ENCODE data around the gene EDDM13.
"Not testable (repeated sequence)": the region's sequence is repeated elsewhere in the genome, so short reads cannot be mapped to it uniquely, and the experiment has no call there.

EDDM13 gene

GRCh38 chr19:56294549-56294948, 22.0 kb downstream of the EDDM13 start:
- H3K4me3 ChIP-seq (ENCODE audit: low read depth in 1 of 2, low read length in 2 of 2), result no peak overlapping the region
- H3K9me3 ChIP-seq (ENCODE audit: control insufficient read depth in 1 of 2, low read length in 2 of 2), result no peaks in the 10 kb centered on the region
- H3K9ac ChIP-seq (ENCODE audit: low read depth in 1 of 2, low read length in 2 of 2), result no peak overlapping the region
- no peaks in the 10 kb centered on the region for H3K27me3 ChIP-seq (ENCODE audit: control insufficient read depth in 1 of 2, insufficient read depth in 2 of 2, low read length in 2 of 2)
- peaks cover 7 to 35% of the 10 kb centered on the region in 2 donors for H3K36me3 ChIP-seq (ENCODE audit: control insufficient read depth in 1 of 2, insufficient read depth in 2 of 2, low read length in 2 of 2)
- no peak overlapping the region for H3K27ac ChIP-seq (ENCODE audit: low read depth, low read length)
- no peaks in the 10 kb centered on the region for H3K4me1 ChIP-seq (ENCODE audit: control insufficient read depth in 1 of 2, insufficient read depth in 2 of 2, low read length in 2 of 2)

DNA sequence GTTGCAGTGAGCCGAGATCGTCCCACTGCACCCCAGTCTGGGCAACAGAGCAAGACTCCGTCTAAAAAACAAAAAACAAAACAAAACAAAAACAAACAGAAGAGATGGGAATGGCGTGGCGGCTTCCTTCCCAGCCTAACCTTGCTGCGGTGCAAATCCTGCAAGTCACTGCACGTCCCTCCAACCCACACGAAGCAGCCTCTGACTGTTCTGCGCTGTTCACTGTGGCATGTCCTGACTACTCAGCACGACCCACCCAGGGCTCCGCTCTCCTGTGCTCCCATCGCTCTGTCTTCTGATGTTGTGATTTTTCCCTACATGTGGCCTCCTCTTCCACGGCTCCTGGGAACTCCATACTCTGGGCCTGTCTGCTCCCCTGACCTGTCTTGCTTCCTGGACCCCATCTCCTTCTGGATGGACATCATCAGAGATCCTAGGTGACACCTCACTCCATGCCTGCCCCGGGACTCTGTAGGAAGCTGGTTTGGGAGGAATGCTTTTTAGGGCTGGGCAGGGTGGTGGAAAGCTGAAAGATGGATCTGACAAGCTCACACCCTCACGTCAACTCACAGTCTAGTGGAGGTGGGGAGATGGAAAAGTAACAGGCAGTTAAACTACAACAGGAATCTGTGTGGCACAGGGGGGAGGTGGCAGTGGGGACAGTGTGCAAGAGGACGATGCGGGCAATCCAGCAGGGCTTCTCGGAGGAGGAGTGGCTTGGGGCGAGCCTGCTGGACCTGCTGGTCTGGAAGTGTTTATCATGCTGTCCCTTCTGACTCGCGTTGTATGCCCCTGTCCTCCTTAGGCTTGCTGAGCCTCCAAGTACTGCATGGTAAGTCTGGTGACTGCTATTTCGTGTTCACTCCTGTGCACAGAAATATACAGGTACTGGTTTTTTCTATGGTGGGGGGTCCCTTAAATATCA, 23.2 kb downstream of the EDDM13 start:
- Histone ChIP-seq H3K9me3 (ENCODE audit: control insufficient read depth in 1 of 2, low read length in 2 of 2) (no peaks in the 10 kb centered on the region), H3K27ac (ENCODE audit: low read depth, low read length) (no peak overlapping the region), H3K36me3 (ENCODE audit: control insufficient read depth in 1 of 2, insufficient read depth in 2 of 2, low read length in 2 of 2) (peaks cover 7 to 35% of the 10 kb centered on the region in 2 donors), H3K27me3 (ENCODE audit: control insufficient read depth in 1 of 2, insufficient read depth in 2 of 2, low read length in 2 of 2) (no peaks in the 10 kb centered on the region), H3K9ac (ENCODE audit: low read depth in 1 of 2, low read length in 2 of 2) (no peak overlapping the region), H3K4me3 (ENCODE audit: low read depth in 1 of 2, low read length in 2 of 2) (no peak overlapping the region), H3K4me1 (ENCODE audit: control insufficient read depth in 1 of 2, insufficient read depth in 2 of 2, low read length in 2 of 2) (no peaks in the 10 kb centered on the region)

DNA sequence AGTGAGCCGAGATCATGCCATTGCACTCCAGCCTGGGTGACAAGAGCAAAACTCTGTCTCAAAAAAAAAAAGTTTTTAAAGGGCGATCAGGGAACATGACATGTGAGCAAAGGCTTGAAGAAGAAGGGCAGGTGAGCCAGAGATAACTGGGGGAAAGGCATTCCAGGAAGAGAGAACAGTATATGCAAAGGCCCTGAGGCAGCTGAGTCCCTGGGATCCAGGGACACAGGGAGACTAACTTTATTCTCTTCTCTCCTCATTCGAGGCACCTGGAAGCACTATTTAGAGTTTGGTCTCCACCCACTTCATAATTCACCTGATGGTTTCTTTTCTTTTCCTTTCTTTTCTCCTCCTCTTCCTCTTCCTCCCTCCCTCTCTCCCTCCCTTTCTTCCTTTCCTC, 24.5 kb downstream of the EDDM13 start:
- H3K27ac ChIP-seq (ENCODE audit: low read depth, low read length), result no peak overlapping the region
- no peaks in the 10 kb centered on the region for H3K27me3 ChIP-seq (ENCODE audit: control insufficient read depth in 1 of 2, insufficient read depth in 2 of 2, low read length in 2 of 2)
- no peaks in the 10 kb centered on the region for H3K9me3 ChIP-seq (ENCODE audit: control insufficient read depth in 1 of 2, low read length in 2 of 2)
- no peak overlapping the region for H3K9ac ChIP-seq (ENCODE audit: low read depth in 1 of 2, low read length in 2 of 2)
- H3K4me1 ChIP-seq (ENCODE audit: control insufficient read depth in 1 of 2, insufficient read depth in 2 of 2, low read length in 2 of 2), result no peaks in the 10 kb centered on the region
- H3K36me3 ChIP-seq (ENCODE audit: control insufficient read depth in 1 of 2, insufficient read depth in 2 of 2, low read length in 2 of 2), result peaks cover 11 to 33% of the 10 kb centered on the region in 2 donors
- no peak overlapping the region for H3K4me3 ChIP-seq (ENCODE audit: low read depth in 1 of 2, low read length in 2 of 2)

DNA sequence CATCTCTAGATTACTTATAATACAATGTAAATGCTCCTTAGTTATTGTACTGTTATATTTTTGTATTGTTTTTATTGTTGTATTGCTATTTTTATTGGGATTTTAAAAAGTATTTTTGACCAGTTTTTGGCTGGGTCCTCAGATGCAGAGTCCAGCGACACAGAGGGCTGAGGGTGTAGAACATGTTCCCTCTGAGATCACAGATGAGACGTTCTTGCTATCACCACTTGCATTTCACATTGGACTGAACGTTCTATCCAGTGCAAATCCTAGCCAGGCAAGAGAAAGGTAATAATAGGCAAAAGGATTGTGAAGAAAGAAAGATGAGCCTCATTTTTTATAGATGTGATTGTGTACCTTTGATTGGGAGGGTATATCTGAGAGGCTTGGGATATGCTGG, 27.1 kb downstream of the EDDM13 start:
- Histone ChIP-seq H3K27ac (ENCODE audit: low read depth, low read length) (no peak overlapping the region), H3K4me1 (ENCODE audit: control insufficient read depth in 1 of 2, insufficient read depth in 2 of 2, low read length in 2 of 2) (no peaks in the 10 kb centered on the region), H3K27me3 (ENCODE audit: control insufficient read depth in 1 of 2, insufficient read depth in 2 of 2, low read length in 2 of 2) (no peaks in the 10 kb centered on the region), H3K9me3 (ENCODE audit: control insufficient read depth in 1 of 2, low read length in 2 of 2) (no peaks in the 10 kb centered on the region), H3K36me3 (ENCODE audit: control insufficient read depth in 1 of 2, insufficient read depth in 2 of 2, low read length in 2 of 2) (peaks cover 11 to 33% of the 10 kb centered on the region in 2 donors), H3K4me3 (ENCODE audit: low read depth in 1 of 2, low read length in 2 of 2) (no peak overlapping the region), H3K9ac (ENCODE audit: low read depth in 1 of 2, low read length in 2 of 2) (no peak overlapping the region)

DNA sequence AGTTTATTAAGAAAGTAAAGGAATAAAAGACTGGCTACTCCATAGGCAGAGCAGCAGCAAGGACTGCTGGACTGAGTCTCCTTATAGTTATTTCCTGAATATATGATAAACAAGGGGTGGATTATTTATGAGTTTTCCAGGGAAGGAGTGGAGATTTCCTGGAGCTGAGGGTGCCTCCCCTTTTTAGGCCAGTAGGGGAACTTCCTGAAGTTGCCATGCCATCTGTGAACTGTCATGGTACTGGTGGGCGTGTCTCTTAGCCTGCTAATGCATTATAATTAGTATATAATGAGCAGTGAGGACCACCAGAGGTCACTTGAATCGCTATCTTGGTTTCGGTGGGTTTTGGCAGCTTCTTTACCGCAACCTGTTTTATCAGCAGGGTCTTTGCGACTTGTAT, 28.6 kb downstream of the EDDM13 start:
- H3K4me3 ChIP-seq (ENCODE audit: low read depth in 1 of 2, low read length in 2 of 2), result no peak overlapping the region
- no peaks in the 10 kb centered on the region for H3K9me3 ChIP-seq (ENCODE audit: control insufficient read depth in 1 of 2, low read length in 2 of 2)
- H3K36me3 ChIP-seq (ENCODE audit: control insufficient read depth in 1 of 2, insufficient read depth in 2 of 2, low read length in 2 of 2), result peaks cover 13 to 33% of the 10 kb centered on the region in 2 donors
- no peak overlapping the region for H3K9ac ChIP-seq (ENCODE audit: low read depth in 1 of 2, low read length in 2 of 2)
- no peaks in the 10 kb centered on the region for H3K27me3 ChIP-seq (ENCODE audit: control insufficient read depth in 1 of 2, insufficient read depth in 2 of 2, low read length in 2 of 2)
- H3K4me1 ChIP-seq (ENCODE audit: control insufficient read depth in 1 of 2, insufficient read depth in 2 of 2, low read length in 2 of 2), result no peaks in the 10 kb centered on the region
- H3K27ac ChIP-seq (ENCODE audit: low read depth, low read length), result no peak overlapping the region

- Histone ChIP-seq H3K9ac (ENCODE audit: low read depth in 1 of 2, low read length in 2 of 2) (no peak overlapping the region), H3K4me3 (ENCODE audit: low read depth in 1 of 2, low read length in 2 of 2) (no peak overlapping the region), H3K27me3 (ENCODE audit: control insufficient read depth in 1 of 2, insufficient read depth in 2 of 2, low read length in 2 of 2) (no peaks in the 10 kb centered on the region), H3K4me1 (ENCODE audit: control insufficient read depth in 1 of 2, insufficient read depth in 2 of 2, low read length in 2 of 2) (no peaks in the 10 kb centered on the region), H3K27ac (ENCODE audit: low read depth, low read length) (no peak overlapping the region), H3K36me3 (ENCODE audit: control insufficient read depth in 1 of 2, insufficient read depth in 2 of 2, low read length in 2 of 2) (peaks cover 13 to 32% of the 10 kb centered on the region in 2 donors), H3K9me3 (ENCODE audit: control insufficient read depth in 1 of 2, low read length in 2 of 2) (no peaks in the 10 kb centered on the region)
Measured at GRCh38 chr19:56301886-56302620, 29.5 kb downstream of the EDDM13 start.

- H3K4me3 ChIP-seq (ENCODE audit: low read depth in 1 of 2, low read length in 2 of 2), result no peak overlapping the region
Measured at GRCh38 chr19:56304243-56304642, 31.7 kb downstream of the EDDM13 start.

GRCh38 chr19:56306016-56306415, 33.5 kb downstream of the EDDM13 start:
- H3K27me3 ChIP-seq (ENCODE audit: control insufficient read depth in 1 of 2, insufficient read depth in 2 of 2, low read length in 2 of 2), result no peaks in the 10 kb centered on the region
- H3K4me3 ChIP-seq (ENCODE audit: low read depth in 1 of 2, low read length in 2 of 2), result no peak overlapping the region
- no peak overlapping the region for H3K9ac ChIP-seq (ENCODE audit: low read depth in 1 of 2, low read length in 2 of 2)
- no peaks in the 10 kb centered on the region for H3K9me3 ChIP-seq (ENCODE audit: control insufficient read depth in 1 of 2, low read length in 2 of 2)
- H3K36me3 ChIP-seq (ENCODE audit: control insufficient read depth in 1 of 2, insufficient read depth in 2 of 2, low read length in 2 of 2), result peaks cover 13 to 31% of the 10 kb centered on the region in 2 donors
- no peaks in the 10 kb centered on the region for H3K4me1 ChIP-seq (ENCODE audit: control insufficient read depth in 1 of 2, insufficient read depth in 2 of 2, low read length in 2 of 2)
- no peak overlapping the region for H3K27ac ChIP-seq (ENCODE audit: low read depth, low read length)

More at GRCh38 chr19:56304243-56304642, 31.7 kb downstream of the EDDM13 start:
- H3K27ac ChIP-seq (ENCODE audit: low read depth, low read length), result no peak overlapping the region
- H3K36me3 ChIP-seq (ENCODE audit: control insufficient read depth in 1 of 2, insufficient read depth in 2 of 2, low read length in 2 of 2), result peaks cover 13 to 31% of the 10 kb centered on the region in 2 donors
- H3K9me3 ChIP-seq (ENCODE audit: control insufficient read depth in 1 of 2, low read length in 2 of 2), result no peaks in the 10 kb centered on the region
- no peaks in the 10 kb centered on the region for H3K27me3 ChIP-seq (ENCODE audit: control insufficient read depth in 1 of 2, insufficient read depth in 2 of 2, low read length in 2 of 2)
- no peak overlapping the region for H3K9ac ChIP-seq (ENCODE audit: low read depth in 1 of 2, low read length in 2 of 2)
- no peaks in the 10 kb centered on the region for H3K4me1 ChIP-seq (ENCODE audit: control insufficient read depth in 1 of 2, insufficient read depth in 2 of 2, low read length in 2 of 2)

- H3K27me3 ChIP-seq (ENCODE audit: control insufficient read depth in 1 of 2, insufficient read depth in 2 of 2, low read length in 2 of 2); H3K9me3 ChIP-seq (ENCODE audit: control insufficient read depth in 1 of 2, low read length in 2 of 2); H3K9ac ChIP-seq (ENCODE audit: low read depth in 1 of 2, low read length in 2 of 2); H3K4me1 ChIP-seq (ENCODE audit: control insufficient read depth in 1 of 2, insufficient read depth in 2 of 2, low read length in 2 of 2); H3K27ac ChIP-seq (ENCODE audit: low read depth, low read length); H3K4me3 ChIP-seq (ENCODE audit: low read depth in 1 of 2, low read length in 2 of 2): not testable (repeated sequence)
- peaks cover 9 to 27% of the 10 kb centered on the region in 2 donors for H3K36me3 ChIP-seq (ENCODE audit: control insufficient read depth in 1 of 2, insufficient read depth in 2 of 2, low read length in 2 of 2)
Measured at GRCh38 chr19:56307062-56307461, 34.5 kb downstream of the EDDM13 start.

DNA sequence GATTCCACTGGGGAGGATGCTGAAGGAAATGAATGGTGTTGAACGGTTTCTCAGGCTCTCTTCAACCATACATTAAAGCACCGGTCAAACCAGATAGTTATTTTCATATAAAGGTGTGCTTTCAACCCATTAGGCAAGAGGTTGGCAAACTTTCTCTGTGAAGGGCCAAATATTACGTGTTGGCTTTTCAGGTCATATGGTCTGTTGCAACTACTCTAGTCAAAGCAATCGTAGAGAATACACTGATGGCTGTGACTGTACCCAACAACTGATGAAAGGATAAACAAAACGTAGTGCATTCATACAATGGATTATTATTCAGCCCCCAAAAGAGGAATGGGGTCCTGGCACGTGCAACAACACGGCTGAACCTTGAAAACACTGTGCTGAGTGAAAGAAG, 36.2 kb downstream of the EDDM13 start:
- H3K4me1 ChIP-seq (ENCODE audit: control insufficient read depth in 1 of 2, insufficient read depth in 2 of 2, low read length in 2 of 2), result peaks cover 4% of the 10 kb centered on the region in 2 donors

More for the DNA sequence above, 36.2 kb downstream of the EDDM13 start:
- Histone ChIP-seq H3K4me3 (ENCODE audit: low read depth in 1 of 2, low read length in 2 of 2) (no peak overlapping the region), H3K9me3 (ENCODE audit: control insufficient read depth in 1 of 2, low read length in 2 of 2) (no peaks in the 10 kb centered on the region), H3K9ac (ENCODE audit: low read depth in 1 of 2, low read length in 2 of 2) (no peak overlapping the region), H3K27me3 (ENCODE audit: control insufficient read depth in 1 of 2, insufficient read depth in 2 of 2, low read length in 2 of 2) (no peaks in the 10 kb centered on the region), H3K27ac (ENCODE audit: low read depth, low read length) (no peak overlapping the region), H3K36me3 (ENCODE audit: control insufficient read depth in 1 of 2, insufficient read depth in 2 of 2, low read length in 2 of 2) (peaks cover 9 to 23% of the 10 kb centered on the region in 2 donors)
